GM12891 (cell line): Measurements from ENCODE around the gene MFSD11.

Experiments
- PAX5 ChIP-seq: IDR thresholded peaks from 2 replicates; pipeline ENCODE4 v1.6.1; 2011; ENCODE audit warnings: low read length, moderate library complexity, mild to moderate bottlenecking; ENCODE audit not compliant: insufficient read depth, severe bottlenecking
- POLR2A ChIP-seq: IDR thresholded peaks from 2 replicates; pipeline ENCODE4 v1.6.1; 2011; ENCODE audit warnings: low read depth, low read length, control low read depth
- POLR2AphosphoS5 ChIP-seq: IDR thresholded peaks from 2 replicates; pipeline ENCODE4 v1.6.1; 2011; ENCODE audit warnings: low read depth, low read length, control low read depth
- POU2F2 ChIP-seq: IDR thresholded peaks from 2 replicates; pipeline ENCODE4 v1.6.1; 2011; ENCODE audit warnings: low read depth, mild to moderate bottlenecking, control low read depth, low read length, moderate library complexity
- SPI1 ChIP-seq: IDR thresholded peaks from 2 replicates; pipeline ENCODE4 v1.6.1; 2011; ENCODE audit warnings: low read depth, low read length, control low read depth
- TAF1 ChIP-seq: IDR thresholded peaks from 2 replicates; pipeline ENCODE4 v1.6.1; 2011; ENCODE audit warnings: low read depth, low read length, control low read depth

GRCh38 chr17:76702941-76703637, 34.8 kb upstream of the MFSD11 start:
- TF ChIP-seq POLR2A (no peak), POLR2AphosphoS5 (no peak), SPI1 (no peak), TAF1 (no peak), PAX5 (no peak), POU2F2 (no peak)
